Effector memory CD8-positive, alpha-beta T cell (primary cell): ENCODE measurements around the gene DNAH17.

Experiments used
- ATAC-seq: fragments of 150-1000 bp; cut with Tn5 transposase; replicated peaks from 2 replicates; pipeline ENCODE4 v1.10.0; 2021; ENCODE audit warnings: mild to moderate bottlenecking, moderate library complexity
- DNase-seq, 3 experiments: peaks; one replicate each; pipeline ENCODE4 v3.0.0; 2021
- H3K27ac Mint-ChIP-seq, 2 donors: one replicate each; pipeline ENCODE4 v1.8.0; 2022; ENCODE audit warnings: mild to moderate bottlenecking in 2 of 2, mixed read lengths in 2 of 2, moderate library complexity in 2 of 2
- H3K27me3 Mint-ChIP-seq, 2 donors: one replicate each; pipeline ENCODE4 v1.8.0; 2022; ENCODE audit warnings: mixed read lengths in 2 of 2
- H3K36me3 Mint-ChIP-seq: one replicate; pipeline ENCODE4 v1.8.0; 2022; ENCODE audit warnings: mild to moderate bottlenecking, moderate library complexity, mixed read lengths; ENCODE audit not compliant: insufficient read depth
- H3K4me1 Mint-ChIP-seq, 2 donors: one replicate each; pipeline ENCODE4 v1.8.0; 2022; ENCODE audit warnings: low read depth in 2 of 2, mixed read lengths in 2 of 2
- H3K4me3 Mint-ChIP-seq, 2 donors: one replicate each; pipeline ENCODE4 v1.8.0; 2022; ENCODE audit warnings: mild to moderate bottlenecking in 2 of 2, mixed read lengths in 2 of 2, moderate library complexity in 2 of 2
- H3K9me3 Mint-ChIP-seq, 2 donors: one replicate each; pipeline ENCODE4 v1.8.0; 2022; ENCODE audit warnings: mixed read lengths in 2 of 2

DNAH17 gene

DNA sequence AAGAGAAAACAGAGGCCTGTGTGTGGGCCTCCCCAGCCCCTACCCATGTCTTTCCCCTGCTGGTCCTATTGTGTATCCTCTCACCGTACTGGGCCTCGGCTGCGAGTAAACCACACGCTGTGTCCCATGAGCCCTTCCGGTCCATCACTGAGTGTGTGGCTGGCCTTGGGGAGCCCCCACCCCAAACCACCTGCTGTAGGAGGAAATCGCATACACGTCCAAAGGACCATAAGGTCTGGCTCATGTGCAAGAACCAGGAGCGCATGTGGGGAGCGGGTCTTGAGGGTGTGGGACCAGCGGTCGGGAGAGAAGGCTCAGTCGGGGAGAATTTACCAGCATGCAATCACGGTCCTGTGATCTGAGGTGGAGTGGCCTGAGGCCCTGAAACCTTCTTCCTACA is 38.4 kb upstream of the DNAH17 start:
- Mint-ChIP-seq H3K27ac (no peak overlapping the region), H3K4me3 (no peak overlapping the region), H3K9me3 (no peaks in the 10 kb centered on the region), H3K27me3 (peaks cover 0 to 15% of the 10 kb centered on the region in 2 donors), H3K36me3 (peaks cover 4% of the 10 kb centered on the region), H3K4me1 (peaks cover 0 to 4% of the 10 kb centered on the region in 2 donors)
- no peak for ATAC-seq
- no peak for DNase-seq

DNA sequence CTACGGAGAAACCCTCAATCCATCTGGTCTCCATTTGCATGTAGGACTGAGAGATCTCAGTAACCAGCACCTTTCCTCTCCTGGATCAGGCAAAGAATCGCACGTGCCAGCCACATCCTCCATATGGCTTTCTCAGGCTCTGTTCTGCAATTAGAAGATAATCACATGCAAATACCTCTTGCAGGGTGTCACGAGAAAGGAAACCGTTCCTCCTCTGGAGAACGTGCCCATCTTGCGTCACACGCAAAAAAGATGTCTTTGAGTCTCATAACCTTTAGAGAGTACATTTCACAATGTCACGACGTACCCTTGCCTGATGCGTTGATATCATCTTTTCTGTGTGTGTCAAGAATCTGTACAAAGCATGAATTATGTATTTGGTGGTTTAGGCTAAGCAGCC is 36.2 kb upstream of the DNAH17 start:
- no peaks in the 10 kb centered on the region for H3K9me3 Mint-ChIP-seq
- H3K27ac Mint-ChIP-seq, result no peak overlapping the region
- no peak for ATAC-seq
- H3K4me3 Mint-ChIP-seq, result no peak overlapping the region
- H3K36me3 Mint-ChIP-seq, result peaks cover 4% of the 10 kb centered on the region
- H3K4me1 Mint-ChIP-seq, result peaks cover 0 to 4% of the 10 kb centered on the region in 2 donors
- peaks cover 4 to 36% of the 10 kb centered on the region in 2 donors for H3K27me3 Mint-ChIP-seq
- no peak for DNase-seq

DNA sequence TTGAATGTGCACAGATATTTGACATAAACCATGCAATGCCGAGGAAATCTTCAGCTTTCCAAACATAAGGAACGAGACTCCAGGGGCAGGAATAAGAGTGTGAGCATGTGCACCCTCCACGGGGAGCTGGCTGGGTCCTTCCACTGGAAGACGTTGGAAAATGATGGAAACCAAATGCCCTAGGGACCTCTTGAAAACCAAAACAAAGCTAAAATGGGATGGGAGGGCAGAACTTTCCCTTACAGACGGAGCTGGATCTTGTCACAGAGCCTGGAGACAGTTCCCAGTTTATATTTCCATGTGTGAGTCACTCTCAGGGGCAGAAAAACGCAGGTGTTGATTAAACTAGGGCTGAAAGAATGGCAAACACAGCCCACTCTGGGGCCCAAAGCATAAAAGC is 34.4 kb upstream of the DNAH17 start:
- ATAC-seq (no peak), DNase-seq (no peak)
- no peaks in the 10 kb centered on the region for H3K4me1 Mint-ChIP-seq
- no peak overlapping the region for H3K4me3 Mint-ChIP-seq
- H3K27me3 Mint-ChIP-seq, result peaks cover 6 to 41% of the 10 kb centered on the region in 2 donors
- H3K27ac Mint-ChIP-seq, result no peak overlapping the region
- peaks cover 4% of the 10 kb centered on the region for H3K36me3 Mint-ChIP-seq
- no peaks in the 10 kb centered on the region for H3K9me3 Mint-ChIP-seq

DNA sequence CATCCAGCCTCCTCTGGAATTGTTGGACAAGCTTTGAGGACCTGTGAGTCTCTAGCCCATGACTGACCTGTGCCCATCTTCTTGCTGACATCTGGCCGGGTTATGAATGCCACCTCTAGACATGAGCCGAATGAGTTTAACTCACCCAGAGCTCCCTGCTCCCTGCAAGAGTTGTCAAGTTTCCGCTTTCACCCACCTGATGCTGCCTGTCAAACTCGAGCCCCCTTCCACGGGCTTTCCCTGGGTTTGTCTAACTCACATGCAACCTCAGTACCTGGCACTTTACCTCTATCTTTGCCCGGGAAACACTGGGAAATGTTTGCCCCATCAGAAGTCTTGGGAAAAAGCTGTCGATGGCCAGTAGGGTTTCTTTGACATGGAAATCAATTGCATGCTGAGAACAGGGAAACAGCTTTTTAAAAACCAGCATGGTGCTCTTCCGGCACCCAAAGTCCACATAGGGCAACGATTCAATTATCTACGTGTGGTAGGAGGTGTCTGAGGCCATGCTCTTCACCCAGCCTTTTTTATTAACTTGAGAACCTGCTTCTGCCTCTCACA is 33.8 kb upstream of the DNAH17 start:
- H3K4me1 Mint-ChIP-seq, result no peaks in the 10 kb centered on the region
- H3K9me3 Mint-ChIP-seq, result no peaks in the 10 kb centered on the region
- DNase-seq, result no peak
- H3K27me3 Mint-ChIP-seq, result peaks cover 6 to 41% of the 10 kb centered on the region in 2 donors
- H3K27ac Mint-ChIP-seq, result no peak overlapping the region
- ATAC-seq, result no peak
- H3K36me3 Mint-ChIP-seq, result peaks cover 4% of the 10 kb centered on the region
- H3K4me3 Mint-ChIP-seq, result no peak overlapping the region

DNA sequence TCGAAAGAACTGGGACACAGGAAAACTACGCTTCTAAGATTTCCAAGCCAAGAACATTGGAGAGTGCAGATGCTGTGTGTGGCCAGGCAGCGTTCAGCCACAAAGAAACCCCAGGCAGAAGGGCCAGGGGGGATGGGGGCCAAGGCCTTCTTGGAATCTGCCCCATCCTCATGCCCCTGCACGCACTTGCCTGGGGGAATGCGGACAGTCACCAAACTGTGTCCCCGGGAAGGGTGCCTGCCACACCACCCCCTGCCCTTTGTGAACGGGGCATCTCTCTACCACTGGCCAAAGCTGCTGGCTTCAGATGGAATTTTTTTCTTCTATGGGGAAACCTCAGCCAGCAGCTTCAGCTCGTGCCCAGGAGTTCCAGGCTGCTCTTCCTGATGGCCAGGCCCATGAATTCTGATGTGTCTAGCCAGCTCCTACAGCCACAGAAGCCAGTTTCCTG is 32.0 kb upstream of the DNAH17 start:
- Mint-ChIP-seq H3K9me3 (no peaks in the 10 kb centered on the region), H3K27me3 (peaks cover 6 to 41% of the 10 kb centered on the region in 2 donors), H3K4me3 (no peak overlapping the region), H3K36me3 (peaks cover 4% of the 10 kb centered on the region), H3K4me1 (no peaks in the 10 kb centered on the region), H3K27ac (no peak overlapping the region)
- ATAC-seq, result no peak
- DNase-seq, result no peak

DNA sequence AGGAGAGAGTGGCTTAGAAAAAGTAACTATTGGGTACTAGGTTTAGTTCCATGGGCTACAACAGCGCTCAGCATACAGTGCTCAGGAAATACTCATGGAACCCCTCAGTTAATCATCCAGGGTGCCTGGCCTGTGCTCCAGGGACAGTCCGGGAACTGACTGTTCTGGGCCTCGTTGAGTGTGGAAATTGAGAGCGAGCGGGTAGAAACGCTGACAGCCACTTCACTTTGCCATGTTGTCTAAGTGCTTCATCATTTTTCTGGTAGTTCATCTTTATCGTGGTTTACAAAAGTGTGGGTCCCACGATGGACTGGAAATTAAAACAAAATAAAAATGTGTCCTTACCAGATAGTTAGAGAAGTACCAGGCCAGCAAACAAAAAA is 31.6 kb upstream of the DNAH17 start:
- Mint-ChIP-seq H3K9me3 (no peaks in the 10 kb centered on the region), H3K27ac (no peak overlapping the region), H3K36me3 (peaks cover 4% of the 10 kb centered on the region), H3K27me3 (peaks cover 6 to 41% of the 10 kb centered on the region in 2 donors), H3K4me1 (no peaks in the 10 kb centered on the region), H3K4me3 (no peak overlapping the region)
- ATAC-seq (no peak), DNase-seq (no peak)

DNA sequence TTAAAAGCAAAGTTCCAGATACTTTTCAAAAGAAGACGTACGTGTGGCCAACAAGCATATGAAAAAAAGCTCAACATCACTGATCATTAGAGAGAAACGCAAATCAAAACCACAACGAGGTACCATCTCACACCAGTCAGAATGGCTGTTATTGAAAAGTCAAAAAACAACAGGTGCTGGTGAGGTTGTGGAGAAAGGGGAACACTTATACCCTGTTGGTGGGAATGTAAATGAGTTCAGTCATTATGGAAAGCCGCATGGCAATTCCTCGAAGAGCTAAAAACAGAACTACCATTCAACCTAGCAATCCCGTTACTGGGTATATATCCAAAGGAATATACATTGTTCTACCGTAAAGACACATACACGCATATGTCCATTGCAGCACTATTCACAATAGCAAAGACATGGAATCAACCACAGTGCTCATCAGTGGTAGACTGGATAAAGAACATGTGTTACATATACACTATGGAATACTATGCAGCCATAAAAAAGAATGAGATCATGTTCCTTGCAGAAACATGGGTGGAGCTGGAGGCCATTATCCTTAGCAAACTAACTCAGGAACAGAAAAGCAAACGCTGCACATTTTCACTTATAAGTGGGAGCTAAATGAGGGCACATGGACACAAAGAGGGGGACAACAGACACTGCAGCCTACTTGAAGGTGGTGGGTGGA is 31.1 kb upstream of the DNAH17 start:
- DNase-seq (no peak), ATAC-seq (no peak)
- Mint-ChIP-seq H3K27ac (no peak overlapping the region), H3K9me3 (no peaks in the 10 kb centered on the region), H3K27me3 (peaks cover 6 to 41% of the 10 kb centered on the region in 2 donors), H3K4me3 (no peak overlapping the region), H3K36me3 (peaks cover 4% of the 10 kb centered on the region), H3K4me1 (no peaks in the 10 kb centered on the region)

DNA sequence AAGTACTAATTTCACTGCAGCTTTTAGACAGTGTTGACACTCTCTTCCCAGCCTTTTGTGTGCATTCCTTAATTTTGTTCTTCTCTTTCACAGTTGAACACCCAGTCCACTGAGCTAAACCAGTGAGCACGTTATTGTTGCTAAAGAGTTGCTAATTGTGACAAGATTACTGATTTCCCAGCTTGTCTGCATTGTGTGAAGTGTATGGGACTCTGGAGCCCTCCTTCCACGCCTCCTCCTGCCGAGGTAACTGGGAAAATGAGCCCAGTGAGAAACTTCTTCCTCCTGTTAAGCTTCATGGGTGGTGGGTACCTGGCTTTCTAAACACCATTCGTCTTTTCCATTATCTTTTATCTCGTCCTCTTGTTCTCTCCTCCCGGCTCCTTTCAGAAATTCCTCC is 29.8 kb upstream of the DNAH17 start:
- peaks cover under 1% of the 10 kb centered on the region for H3K36me3 Mint-ChIP-seq
- DNase-seq (no peak), ATAC-seq (no peak)
- peaks cover 6 to 43% of the 10 kb centered on the region in 2 donors for H3K27me3 Mint-ChIP-seq
- H3K9me3 Mint-ChIP-seq, result no peaks in the 10 kb centered on the region
- H3K4me3 Mint-ChIP-seq, result no peak overlapping the region
- H3K4me1 Mint-ChIP-seq, result no peaks in the 10 kb centered on the region
- no peak overlapping the region for H3K27ac Mint-ChIP-seq

DNA sequence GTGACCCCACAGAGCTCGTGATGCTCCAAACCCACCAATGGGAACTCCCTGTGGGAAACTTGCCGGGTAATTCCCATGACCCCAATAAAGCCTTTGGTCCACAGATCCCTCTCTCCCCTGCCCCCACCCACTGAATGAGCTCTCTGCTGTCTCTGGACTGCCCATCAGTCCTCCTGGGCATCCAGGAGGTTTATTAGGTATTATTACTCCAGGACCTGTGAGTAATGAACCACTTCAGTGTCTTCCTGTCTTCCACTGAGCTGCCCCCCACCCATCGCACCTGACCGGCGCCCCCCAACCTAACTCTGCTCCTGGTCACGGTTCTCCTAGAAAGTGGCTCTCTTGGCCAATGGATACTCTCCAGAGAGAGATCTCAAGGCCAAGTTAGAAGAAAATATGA is 28.7 kb upstream of the DNAH17 start:
- H3K4me3 Mint-ChIP-seq, result no peak overlapping the region
- H3K27me3 Mint-ChIP-seq, result peaks cover 9 to 36% of the 10 kb centered on the region in 2 donors
- no peak for ATAC-seq
- DNase-seq, result no peak
- no peaks in the 10 kb centered on the region for H3K4me1 Mint-ChIP-seq
- no peaks in the 10 kb centered on the region for H3K9me3 Mint-ChIP-seq
- no peaks in the 10 kb centered on the region for H3K36me3 Mint-ChIP-seq
- no peak overlapping the region for H3K27ac Mint-ChIP-seq

DNA sequence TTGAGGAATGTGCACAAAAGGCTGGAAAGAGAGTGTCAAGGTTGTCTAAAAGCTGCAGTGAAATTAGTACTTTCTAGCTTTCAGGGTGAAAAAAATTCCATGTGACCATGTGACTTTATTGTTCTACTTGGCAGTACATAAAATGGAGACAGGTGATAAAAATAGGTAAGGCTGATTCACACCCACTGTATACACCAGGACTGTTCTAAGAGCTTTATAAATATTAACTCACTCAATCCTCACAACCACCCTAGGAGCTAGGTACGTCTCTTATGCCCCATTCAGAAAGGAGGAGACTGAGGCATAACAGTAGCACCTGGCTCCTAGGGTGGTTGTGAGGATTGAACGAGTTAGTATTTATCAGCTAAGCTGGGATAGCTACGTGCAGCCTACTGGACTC is 28.2 kb upstream of the DNAH17 start:
- DNase-seq (no peak), ATAC-seq (no peak)
- Mint-ChIP-seq H3K4me1 (no peaks in the 10 kb centered on the region), H3K9me3 (no peaks in the 10 kb centered on the region), H3K4me3 (no peak overlapping the region), H3K27me3 (peaks cover 14 to 37% of the 10 kb centered on the region in 2 donors), H3K36me3 (no peaks in the 10 kb centered on the region), H3K27ac (no peak overlapping the region)

DNA sequence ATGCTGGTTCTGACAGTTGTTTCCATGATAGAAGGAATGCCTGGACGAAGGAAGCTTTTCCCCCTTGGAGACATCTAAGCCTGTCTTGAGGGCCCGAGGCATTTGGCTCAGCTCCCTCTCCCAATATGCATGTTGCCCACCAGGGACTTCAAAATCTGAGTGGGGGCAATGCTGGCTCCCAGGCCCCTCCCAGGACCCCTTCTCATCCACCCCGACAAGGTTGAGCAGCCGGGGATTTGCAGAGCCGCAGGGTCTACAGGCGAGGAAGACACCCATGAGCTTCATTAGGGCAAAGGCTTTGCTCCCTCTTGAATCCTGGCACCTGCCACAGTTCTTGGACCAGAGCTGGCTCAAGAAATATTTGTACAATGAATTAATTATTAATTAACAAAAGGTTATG is 25.1 kb upstream of the DNAH17 start:
- no peaks in the 10 kb centered on the region for H3K9me3 Mint-ChIP-seq
- H3K27ac Mint-ChIP-seq, result no peak overlapping the region
- ATAC-seq, result no peak
- H3K27me3 Mint-ChIP-seq, result peaks cover 32 to 41% of the 10 kb centered on the region in 2 donors
- DNase-seq, result no peak
- no peaks in the 10 kb centered on the region for H3K4me1 Mint-ChIP-seq
- no peak overlapping the region for H3K4me3 Mint-ChIP-seq
- no peaks in the 10 kb centered on the region for H3K36me3 Mint-ChIP-seq

DNA sequence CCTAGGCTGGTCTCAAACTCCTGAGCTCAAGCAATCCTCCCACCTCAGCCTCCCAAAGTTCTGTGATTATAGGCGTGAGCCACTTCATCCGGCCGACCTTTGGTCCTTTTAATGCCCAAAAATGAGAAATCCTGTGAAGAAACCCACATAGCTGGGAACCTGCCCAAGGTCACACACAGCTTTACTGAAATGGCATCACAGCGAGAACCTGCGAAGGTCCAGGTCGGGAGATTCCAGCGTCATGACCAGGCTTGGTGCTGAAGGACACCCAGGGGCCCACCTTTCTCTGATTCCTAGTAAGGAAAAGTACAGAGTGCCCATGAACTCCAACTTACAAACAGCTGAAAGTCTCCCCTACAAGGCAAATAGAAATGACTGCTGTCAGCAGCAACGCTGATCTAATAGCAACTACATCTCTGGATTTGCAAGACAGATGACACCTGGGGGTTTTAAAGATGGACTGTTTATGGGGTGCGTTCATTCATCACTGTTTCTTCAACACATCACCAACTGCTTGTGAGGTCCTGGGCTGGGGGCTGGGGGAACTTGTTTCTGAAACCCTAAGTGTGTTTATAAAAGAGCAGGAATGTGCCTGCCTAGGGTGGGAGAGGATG is 24.5 kb upstream of the DNAH17 start:
- no peaks in the 10 kb centered on the region for H3K36me3 Mint-ChIP-seq
- H3K4me1 Mint-ChIP-seq, result no peaks in the 10 kb centered on the region
- H3K9me3 Mint-ChIP-seq, result no peaks in the 10 kb centered on the region
- DNase-seq (no peak), ATAC-seq (no peak)
- no peak overlapping the region for H3K4me3 Mint-ChIP-seq
- H3K27me3 Mint-ChIP-seq, result peaks cover 36 to 46% of the 10 kb centered on the region in 2 donors
- no peak overlapping the region for H3K27ac Mint-ChIP-seq

DNA sequence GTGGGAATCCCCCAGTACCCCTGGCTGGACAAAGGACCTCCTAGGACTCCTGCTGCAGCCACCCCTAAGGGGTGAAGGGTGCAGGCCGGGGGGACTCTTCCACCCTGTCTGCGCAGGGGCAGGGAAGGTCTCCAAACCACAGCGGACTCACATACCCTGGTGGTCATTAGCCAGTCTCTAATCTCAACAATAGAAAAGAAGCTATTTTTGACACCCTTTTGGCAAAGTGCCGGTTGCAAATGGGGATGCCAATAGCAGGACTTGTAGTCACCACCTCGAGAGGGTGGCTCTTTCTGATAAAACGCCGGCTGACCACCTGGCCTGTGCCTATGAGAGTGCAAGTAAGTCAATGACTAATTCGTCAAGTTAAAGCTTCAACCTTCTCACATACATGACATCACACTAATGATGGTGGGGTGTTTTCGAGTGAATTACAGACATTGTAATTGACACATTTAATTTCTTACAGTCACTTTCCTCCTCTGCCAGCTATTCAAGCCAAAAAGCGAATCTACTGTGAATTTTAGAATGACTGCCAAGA is 23.1 kb upstream of the DNAH17 start:
- Mint-ChIP-seq H3K27me3 (peaks cover 44 to 56% of the 10 kb centered on the region in 2 donors), H3K36me3 (no peaks in the 10 kb centered on the region)

DNA sequence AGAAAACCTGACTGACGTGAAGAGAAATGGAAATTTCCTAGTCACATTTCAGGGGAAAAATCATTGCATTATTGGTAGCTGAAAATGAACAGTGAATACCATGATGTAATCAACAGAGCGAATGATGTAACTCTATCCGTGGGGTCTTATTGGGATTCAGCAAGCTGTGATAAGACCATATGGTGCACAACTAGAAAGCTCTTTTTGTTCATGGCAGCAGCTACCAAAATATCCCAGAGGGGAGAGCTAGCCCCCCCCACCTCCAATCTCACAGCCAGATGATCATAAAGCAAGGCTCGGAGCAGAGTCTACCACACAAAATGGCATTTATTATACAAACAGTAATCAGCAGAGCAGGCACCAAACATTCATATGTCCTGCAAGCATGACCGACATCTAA is 22.2 kb upstream of the DNAH17 start:
- no peaks in the 10 kb centered on the region for H3K4me1 Mint-ChIP-seq
- DNase-seq (no peak), ATAC-seq (no peak)
- H3K27ac Mint-ChIP-seq, result no peak overlapping the region
- H3K4me3 Mint-ChIP-seq, result no peak overlapping the region
- no peaks in the 10 kb centered on the region for H3K36me3 Mint-ChIP-seq
- peaks cover 52 to 62% of the 10 kb centered on the region in 2 donors for H3K27me3 Mint-ChIP-seq
- H3K9me3 Mint-ChIP-seq, result no peaks in the 10 kb centered on the region

More for the DNA sequence above, 23.1 kb upstream of the DNAH17 start:
- DNase-seq, result no peak
- Mint-ChIP-seq H3K4me1 (no peaks in the 10 kb centered on the region), H3K27ac (no peak overlapping the region), H3K4me3 (no peak overlapping the region), H3K9me3 (no peaks in the 10 kb centered on the region)
- ATAC-seq, result no peak
